GM19467 (cell line): ENCODE measurements around the gene ZBTB20.
A peak's percentile ranks its signal among the peaks of the same experiment; 100 is the strongest.

Source experiments
- ATAC-seq: cut with Tn5 transposase; IDR thresholded peaks from one replicate; pipeline ENCODE4 v1.9.1; 2021; ENCODE audit warnings: mild to moderate bottlenecking, moderate library complexity; ENCODE audit not compliant: unreplicated experiment

ZBTB20 gene

DNA sequence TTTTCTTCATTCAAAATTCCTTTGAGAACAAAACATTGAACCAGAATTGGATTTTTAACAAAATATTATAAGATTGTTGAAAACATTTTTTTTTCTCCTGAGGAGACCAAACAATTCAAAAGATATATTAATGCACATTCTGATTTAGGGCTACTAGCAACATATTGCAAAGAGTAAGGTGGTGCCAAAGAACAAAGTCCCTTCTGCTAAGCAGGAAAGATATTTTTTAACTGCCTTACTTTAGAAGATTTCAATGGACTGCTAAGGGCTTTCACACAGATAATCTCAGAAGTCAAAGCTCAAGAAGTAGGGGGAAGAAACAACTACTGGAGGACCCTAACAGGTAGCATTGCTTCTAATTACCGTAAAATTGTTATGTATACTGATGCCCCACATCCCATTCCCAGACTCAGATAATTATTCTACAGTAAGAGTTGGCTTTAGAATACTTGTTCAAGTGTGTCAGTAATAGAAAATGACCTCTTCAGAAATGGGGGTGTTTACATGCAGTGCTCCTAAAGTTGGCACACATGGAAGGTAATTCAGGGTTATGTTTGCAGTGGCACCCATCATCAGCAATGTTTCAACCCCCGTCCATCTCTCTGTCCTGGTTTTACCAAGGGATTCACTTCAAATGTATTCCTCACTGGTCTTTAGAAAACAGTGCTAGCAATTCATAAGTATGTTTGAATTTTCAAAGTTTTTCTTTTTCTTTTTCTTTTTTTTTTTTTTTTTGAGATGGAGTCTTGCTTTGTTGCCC lies 354.7 kb downstream of the ZBTB20 start:
- no peak for ATAC-seq

DNA sequence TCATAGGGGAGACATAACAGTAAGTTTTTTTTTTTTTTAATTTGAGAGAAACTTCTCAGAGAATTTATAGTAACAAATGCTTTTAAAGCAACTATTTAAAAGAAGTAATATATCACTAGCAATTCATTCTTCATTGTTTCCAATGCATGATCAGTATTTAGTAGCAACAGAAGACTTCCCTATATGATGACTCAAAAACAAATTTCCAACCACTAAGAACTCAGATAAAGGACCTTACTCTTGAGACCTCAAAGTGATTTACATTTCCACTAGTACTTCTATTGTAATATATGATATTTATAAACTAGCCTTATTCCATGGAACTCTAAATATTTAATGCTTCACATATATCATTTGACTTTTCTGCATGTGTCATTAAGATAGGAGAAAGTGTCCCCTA lies 356.3 kb downstream of the ZBTB20 start:
- ATAC-seq = no peak

DNA sequence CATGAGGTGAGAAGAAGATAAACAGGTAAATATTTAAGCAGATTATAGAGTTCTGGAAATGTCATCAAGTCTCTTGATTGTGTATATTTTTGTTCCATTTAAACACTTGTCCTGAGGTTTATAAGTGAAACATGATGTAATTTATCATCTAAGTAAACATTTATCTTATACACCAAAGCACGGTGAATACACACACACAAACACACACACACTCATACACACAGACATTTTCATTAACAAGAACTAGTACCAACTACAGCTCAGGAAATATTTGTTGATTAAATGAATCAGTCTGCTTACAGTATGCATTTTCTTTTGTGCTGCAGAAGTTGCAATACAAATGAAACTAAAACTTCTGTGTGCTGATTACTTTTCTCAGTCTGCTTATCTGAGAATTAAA lies 357.3 kb downstream of the ZBTB20 start:
- no peak for ATAC-seq

DNA sequence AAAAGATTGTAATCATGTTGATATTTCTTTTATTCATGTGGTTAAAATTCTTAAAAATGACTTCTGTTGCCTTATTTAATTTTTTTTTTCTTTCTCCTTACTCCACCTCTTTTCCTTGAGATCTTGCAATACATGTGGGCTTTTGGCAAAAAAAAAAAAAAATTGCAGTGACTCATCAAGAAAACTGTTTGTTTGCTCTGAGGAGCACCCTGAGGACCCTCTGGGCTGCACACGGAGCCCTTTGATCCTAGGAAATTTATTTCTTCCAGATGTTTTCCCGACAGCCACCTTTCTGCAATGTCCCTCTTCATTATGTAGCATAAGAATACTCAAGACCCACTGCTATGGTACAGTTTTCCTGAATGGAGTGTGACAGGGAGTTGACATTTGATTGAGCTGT lies 371.7 kb downstream of the ZBTB20 start:
- no peak for ATAC-seq

DNA sequence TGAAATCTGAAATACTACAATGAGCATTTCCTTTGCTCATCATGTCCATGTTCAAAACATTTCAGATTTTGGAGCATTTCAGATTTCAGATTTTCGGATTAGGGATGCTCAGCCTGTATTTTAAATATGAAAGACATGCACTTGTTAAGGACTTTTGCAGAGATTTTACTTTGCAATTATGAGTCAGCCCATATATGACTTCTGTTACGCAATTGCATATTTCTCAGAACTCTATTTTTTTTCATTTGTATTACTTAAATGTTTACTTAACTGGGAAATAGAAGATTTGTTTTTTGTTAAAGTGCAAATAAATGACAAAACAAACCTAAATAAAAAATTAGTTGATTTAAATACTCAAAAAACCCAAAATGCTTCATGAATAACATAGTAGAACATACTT lies 376.2 kb downstream of the ZBTB20 start:
- ATAC-seq = no peak

DNA sequence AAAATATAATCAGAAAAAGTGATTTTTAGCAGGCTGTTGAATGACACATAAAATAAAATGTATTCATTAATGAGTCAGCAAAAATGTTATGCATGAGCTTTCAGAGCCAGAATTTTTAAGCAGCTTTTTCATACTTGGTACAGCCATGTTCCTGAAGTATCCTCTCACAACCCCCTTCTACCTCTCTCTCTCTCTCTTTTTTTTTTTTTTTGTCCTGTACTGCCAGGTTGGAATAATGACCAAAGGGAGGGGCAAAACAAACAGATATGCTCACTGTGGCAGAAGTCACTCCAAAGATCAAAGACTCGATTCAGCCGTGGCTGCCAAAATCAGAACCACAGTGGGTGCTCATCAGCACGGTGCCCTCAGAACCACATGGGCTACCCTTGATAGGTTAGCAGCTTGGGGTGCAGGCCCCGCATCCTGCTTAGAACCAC lies 383.0 kb downstream of the ZBTB20 start:
- no peak for ATAC-seq

DNA sequence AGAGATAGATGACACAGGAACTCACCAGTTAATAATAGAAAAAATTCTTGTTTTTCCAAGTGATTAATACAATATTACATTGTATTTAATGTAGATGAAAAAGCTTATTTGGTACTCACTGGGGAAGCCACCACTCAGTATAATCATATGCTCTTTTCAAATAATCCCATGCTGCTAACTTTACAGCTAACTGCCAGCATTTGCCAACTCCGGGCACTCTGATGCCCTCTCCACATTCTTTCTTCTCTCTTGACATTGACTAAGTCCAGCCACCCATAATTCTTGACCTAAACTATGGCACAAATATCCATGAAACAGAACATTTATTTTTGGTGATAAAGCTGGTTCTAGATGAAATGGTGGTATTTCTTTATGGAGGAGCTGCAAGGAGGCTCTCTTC lies 384.9 kb downstream of the ZBTB20 start:
- no peak for ATAC-seq

DNA sequence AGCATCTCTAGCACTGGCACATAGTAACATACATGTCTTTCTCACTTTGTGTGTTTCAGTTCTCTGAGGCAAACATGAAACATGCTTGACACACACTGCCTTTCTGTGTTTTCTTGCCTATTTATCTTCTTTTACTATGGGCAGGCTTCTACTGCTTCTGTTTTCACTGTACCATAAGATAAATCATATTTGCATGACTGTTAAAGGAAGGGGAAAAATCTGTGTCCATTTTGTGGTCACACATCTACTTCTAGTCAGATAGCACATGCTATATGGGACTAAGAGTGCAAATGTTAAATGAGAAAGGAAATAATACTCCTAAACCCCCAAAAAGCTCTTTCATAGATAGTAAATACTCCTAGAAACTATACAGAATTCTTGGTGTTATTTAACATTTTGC lies 386.4 kb downstream of the ZBTB20 start:
- no peak for ATAC-seq

DNA sequence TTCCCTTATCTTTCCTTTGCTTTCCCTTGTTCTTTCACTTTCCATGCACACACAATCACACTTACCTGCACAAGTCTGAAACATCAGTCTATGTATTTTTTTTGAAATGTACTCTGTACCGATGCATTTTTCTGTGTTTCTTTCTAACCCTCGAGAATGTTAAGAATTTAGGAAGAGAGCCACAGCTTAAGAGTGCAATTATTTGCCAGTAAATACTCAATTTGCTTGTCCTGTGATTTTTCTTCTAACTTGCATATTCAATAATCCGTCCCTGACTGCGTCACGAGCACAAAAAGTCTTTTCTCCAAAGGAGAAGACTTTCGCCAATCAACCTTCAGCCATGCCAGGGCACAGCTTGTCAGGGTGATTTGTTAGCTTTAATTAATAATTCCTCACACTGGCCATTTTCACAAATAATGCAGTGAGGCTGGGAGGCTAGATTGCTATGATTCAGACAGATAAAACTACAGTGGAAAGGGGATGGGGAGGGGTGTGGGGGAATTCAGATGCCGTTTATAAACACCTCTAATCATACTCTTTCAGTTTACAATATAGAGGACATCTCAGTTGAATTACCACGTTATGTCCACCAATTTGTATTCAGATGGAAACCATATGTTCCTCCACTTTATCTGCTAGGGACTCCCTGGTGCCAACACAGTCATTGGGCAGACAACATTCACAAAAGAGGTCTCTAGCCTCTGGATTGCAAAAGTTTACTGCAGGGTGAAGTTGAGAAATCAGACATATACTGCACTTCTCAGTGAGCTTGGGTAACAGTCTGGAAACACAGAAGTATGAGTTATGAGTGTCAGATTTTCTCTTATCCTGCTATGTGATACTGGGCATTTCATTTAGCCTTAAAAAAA lies 388.0 kb downstream of the ZBTB20 start:
- ATAC-seq = no peak

DNA sequence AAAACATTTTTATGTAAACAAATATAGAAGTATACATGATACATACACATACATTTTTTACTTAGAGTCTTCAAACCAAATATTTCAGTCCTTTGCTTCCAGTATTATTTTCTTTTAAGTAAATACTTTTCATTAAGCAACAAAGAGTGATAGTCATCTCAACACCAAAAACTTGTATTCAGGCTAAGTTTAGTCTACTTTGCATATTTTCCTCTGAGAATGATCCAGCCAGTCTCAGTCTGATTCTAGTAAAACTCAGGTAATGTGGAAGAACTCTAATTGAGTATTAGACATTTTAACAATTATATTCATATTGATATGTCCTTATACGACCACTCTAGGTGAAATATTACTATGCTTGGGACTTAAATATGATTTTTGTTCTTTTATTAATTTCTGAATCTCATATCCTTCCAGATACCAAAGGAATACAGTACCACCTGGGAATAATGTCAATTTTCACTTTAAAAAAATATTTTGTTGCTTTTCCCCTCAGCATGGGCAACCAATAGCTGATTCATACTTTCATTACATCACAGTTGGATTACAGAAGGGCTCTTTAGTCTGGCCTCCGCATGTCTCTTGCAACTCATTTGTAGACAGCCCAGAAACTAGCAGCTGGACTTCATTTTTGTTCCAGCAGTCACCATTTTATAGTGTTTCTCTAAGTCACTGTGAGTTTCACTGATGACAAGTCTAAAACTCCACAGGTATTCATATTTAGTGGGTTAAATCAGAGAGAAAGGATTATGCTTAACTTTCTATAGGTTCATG lies 390.4 kb downstream of the ZBTB20 start:
- ATAC-seq = peak; percentile 59

DNA sequence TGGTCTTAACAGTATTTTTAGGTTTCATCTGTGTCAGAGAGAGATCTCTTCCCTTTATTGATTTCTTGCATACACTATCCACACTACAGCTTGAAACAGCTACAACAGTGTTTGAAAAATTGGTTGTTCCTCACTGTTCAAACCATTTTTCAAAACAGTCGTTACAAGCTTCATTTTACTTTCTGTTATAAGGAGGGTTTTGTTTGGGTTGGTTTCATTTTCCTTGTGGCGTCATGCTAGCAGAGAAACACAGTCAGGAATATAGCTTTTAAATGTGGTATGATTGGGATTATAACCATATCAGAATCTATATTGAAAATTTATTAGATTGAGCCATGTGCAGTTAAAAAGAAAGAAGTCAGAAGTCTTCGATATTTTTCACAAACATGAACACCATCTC lies 400.6 kb downstream of the ZBTB20 start:
- no peak for ATAC-seq

DNA sequence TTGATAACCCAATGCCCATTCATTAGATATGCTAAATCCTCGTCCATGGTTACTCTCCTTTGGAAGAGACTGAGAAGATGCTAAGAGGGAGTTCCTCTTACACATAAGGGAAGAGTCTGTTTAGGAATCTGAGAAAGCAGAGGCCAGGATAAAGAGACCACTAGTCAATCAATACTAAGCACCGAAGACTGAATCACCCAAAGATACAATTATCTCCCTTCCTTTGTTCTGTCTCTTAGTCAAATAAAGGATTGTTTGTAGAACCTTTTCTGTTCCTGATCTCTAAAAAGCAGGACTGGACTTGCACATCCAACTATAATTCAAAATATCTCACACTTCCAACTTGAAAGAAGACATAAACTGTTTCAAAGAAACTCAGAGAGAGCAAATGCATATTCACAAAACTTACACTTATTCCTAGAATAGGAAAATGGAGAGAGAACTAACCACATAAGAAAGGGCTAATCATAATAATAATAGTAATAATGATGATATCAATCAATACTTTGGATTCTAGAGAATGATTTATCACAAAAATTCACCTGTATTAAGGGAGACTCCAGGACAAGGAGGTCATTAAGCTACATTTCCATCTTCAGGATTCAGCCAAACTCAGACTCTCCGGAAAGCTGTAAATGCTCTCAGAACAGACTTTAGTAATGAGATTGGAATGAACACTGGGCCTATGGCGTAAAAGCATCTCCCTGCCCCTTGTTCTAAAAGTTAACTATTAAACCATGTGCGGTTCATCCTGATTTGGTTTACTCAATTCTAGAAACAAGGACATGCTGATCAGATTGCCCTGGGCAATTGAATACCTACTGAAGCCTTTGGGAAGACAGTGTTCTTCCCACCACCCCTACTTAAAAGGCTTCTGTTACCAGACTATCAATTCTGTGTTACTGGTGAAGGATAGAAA lies 401.5 kb downstream of the ZBTB20 start:
- no peak for ATAC-seq

DNA sequence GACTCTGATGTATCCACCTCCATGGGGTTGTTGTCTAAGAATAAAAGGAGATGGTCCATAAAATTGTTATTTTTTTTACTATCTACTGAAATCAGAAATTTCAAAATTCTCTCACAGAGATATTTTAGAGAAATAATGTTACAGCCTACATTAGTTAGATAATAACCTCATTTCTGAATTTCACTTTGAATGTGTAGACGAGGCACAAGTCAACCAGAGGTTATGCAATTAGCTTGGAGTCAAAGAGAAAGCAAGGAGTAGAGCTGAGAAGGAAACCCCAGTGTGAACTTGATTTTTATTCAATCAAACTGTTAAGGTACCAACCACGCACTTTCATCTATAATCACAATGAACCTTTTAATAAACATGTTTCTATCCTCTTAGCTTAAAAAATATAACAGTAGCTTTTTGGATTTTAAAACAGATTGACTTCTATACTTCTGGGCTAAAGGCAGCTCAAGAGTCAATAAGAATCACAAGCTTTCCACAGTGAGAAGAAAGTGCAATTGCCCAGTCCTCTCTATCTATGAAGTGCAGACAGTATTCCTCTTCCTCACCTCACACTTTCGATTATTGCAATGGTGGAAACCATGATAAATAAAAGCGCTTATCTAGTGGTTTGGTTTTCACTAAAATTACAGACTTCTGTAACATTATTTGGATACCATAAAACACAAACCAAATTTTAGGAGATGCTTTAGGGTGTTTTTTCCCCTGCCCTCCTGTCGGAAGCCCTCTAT lies 403.2 kb downstream of the ZBTB20 start:
- ATAC-seq = no peak

DNA sequence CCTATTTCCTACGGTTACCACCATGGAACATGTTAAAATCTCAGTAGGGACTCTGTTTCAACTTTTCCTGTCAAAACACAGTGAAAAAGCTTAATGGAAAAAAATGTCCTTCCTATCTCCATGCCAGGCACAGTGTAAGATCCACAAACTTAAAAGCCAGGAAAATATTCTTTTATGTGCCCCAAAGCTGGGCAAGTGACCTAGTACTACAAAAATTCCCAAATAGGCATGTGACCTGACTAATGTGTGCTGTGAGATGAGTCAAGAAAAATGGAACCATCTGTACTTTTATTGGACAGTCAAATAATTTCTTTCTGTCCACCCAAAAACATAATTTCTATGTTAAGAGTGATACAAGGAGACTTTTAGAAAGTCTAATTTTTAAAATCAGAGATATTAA lies 406.0 kb downstream of the ZBTB20 start:
- no peak for ATAC-seq

DNA sequence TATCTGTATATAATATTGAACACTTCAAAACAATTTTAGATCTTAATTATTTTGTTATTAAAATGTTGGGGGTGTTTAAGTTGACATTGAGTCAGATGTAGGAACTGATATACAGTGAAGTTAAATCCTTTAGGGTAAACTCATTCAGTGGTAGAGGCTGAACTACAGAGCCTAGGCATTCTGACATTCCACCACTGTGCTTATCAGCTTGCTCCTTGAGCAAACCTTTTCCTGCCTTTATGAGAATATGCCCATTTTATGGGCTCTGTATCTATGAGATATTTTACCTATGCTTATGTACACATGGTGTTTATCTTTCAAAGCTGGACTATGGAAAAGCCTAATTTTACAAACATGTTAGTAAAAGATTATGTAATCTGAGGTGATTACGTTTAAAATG lies 407.5 kb downstream of the ZBTB20 start:
- ATAC-seq = no peak

DNA sequence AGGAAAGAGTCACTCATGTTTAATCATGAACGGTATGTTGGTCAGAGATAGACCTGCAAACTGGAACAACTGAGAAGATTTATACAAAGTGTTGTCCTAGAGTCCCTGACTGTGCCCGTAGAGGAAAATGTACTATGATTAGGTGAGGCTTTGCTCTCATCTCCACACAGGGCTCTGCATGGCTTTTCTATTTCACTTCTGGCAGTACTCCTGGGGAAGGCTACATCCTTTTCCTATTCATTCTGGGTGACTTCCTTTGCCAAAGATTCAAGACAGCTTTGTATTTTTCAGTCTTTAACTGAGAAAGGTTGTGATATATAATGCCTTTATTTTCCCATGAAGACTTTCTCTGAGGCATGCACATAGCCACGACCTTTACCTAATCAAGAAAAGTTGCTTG lies 414.7 kb downstream of the ZBTB20 start:
- no peak for ATAC-seq

DNA sequence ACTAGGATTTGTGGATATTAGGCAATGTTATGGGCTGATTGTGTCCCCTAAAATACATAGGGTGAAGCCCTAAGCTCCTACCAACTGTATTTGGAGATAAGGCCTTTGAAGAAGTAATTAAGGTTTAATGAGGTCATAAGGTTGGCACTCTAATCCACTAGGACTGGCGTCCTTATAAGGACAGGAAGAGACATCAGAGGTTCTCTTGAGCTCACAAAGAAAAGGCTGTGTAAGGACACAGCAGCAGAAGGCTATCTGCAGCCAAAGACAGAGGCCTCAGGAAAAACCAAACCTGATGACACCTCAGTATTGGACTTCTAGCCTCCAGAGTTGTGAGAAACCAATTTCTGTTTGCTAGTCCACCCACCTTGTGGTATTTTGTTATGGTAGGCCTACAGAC lies 416.7 kb downstream of the ZBTB20 start:
- ATAC-seq = no peak

DNA sequence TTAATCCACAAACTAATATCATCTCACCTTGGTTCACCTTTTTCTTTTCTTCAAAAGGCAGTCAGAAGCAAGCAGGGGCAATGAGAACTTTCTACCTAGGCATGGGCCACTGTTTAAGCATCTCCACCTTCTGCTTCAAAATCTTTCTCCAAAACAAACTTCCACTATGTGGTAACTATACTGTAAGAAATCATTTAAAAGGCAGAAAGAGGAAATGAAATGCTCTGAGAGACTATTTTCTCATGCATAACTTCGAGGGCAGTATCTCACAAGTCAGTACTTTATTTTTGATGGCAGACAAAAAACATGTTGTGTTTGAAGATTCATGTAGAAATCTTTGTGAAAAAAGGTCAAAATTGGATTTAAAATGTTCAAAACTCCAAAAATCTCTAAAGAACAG lies 419.7 kb downstream of the ZBTB20 start:
- no peak for ATAC-seq

DNA sequence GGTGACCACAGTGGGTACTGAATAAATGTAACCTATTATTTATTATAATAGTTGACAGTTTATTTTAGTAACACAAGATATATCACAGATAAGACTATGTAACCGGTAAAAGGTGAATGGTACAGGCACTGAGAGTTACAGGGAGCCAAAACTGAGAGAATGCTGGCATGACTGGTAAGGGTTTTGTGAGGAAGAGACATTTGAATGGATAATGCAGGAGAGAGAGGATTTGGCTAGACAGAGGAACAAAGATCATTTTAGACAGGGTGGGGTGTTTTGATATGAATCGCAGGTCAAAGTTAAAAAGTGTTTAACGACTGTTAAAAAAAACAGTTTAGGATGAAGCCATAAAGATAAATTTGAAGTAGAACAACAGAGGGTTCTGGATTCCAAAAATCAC lies 421.1 kb downstream of the ZBTB20 start:
- no peak for ATAC-seq

DNA sequence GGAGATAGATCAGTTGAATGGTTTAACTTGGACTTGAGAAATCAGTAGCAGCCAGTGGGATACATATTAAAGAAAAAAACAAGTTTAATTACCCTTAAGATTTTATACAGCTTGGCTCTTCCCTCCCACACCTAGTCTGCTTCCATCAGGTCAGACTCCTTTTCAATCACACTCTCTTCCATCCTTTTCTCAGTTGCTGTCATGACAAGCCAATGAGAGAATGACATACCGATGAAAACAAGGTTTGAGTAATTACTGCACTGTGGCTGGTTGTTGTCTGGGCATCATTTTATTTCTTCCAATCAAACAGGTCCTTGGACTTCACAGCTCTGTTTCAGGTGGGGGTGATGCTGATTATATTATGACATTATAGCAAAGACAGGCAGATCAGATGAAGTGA lies 424.6 kb downstream of the ZBTB20 start:
- no peak for ATAC-seq
